Activated CD4-positive, alpha-beta T cell treated with anti-CD3 and anti-CD28 coated beads, Interleukin-2, amount 50 U/mL, for 24 hours (primary cell): ENCODE data around the gene SLC29A3.
"Not testable (repeated sequence)": the region's sequence is repeated elsewhere in the genome, so short reads cannot be mapped to it uniquely, and the experiment has no call there.

Source experiments
- DNase-seq, 2 donors: peaks; one replicate each; pipeline ENCODE4 v3.0.0-alpha.2; 2020; ENCODE audit warnings: low read depth in 1 of 2, low spot score in 1 of 2

Gene SLC29A3

DNA sequence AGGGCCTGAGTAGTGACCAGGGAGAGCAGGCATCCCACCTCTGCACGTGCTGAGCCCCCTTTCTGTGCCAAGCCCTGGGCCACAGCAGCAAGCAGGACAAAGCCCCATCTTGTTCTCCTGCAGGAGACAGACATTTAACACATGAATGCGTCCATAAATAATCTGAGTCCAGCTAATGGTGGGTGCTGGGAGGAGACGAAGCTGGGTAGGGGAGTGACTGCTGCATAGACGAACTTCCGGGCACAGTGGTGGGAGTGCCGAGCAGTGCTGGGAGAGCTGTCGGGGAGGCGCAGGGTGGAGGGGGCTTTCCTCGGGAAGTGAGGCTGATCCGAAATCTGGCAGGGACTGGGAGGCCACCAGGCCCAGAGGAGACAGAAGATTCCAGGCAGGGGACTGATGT is 35.2 kb upstream of the SLC29A3 start:
- DNase-seq = no peak

GRCh38 chr10:71284544-71285179 is 34.4 kb upstream of the SLC29A3 start:
- no peak for DNase-seq

DNA sequence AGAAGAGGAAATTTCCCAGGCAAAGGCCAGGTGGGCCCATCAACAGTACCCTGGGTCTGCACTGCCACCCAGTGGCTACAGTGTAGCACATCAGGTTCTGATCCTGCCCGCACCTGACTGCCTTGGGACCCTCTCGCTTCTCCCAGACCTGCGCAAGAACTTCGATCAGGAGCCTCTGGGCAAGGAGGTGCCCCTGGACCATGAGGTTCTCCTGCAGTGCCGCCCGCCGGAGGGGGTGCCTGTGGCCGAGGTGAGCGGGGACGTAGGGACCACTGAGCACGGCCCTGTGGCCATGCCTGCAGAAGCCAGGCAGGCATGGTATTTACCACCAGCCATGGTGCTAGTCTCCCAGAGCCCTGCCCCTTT is 33.9 kb upstream of the SLC29A3 start:
- peak in 1 of 2 donors; percentile 17 for DNase-seq

DNA sequence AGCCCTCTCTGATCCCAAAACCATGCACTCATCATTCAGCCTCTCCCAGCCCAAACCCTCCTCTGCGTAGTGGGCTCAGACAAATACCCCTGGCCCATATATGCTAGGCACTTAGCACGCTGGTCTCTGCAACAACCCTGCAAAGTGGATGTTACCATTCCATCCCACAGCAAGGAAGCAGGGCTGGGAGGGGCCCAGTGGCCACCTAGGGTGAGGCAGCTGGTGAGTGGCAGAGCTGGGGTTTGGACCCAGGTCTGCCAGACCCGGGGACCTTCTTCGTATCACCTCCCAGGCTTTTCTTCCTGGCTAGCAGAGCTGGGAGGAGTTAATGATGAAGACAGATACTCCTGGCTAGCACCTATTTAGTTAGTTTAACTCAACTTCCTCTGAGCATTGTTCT is 33.1 kb upstream of the SLC29A3 start:
- DNase-seq = no peak

DNA sequence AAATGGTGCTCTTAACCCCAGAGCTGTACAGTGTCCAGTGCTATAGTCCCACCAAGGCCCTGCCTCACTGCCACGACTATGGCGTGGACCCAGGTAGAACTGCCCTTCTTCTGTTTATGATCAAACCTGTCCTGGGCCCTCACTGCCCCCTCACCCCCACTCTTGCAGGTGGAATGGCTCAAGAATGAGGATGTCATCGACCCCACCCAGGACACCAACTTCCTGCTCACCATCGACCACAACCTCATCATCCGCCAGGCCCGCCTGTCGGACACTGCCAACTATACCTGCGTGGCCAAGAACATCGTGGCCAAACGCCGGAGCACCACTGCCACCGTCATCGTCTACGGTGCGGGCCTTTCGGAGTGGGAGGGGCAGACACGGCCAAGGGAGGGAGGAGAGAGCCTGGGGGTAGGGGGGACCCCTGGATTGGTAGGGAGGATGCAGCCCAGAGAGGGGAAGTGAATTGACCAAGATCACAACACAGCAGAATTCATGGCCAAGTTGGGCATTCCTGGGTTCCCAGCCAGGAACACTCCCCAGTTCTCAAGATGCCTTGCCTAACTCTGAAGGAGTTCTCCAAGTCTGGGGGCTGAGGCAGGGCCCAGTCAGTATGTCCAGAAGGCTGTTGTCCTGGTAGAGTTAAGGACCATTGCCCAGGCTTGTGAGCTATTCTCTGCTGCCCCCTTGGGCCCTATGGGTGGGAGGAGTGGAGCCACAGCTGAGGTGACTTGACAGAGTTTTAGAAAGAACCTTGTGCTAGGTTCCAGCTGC is 32.4 kb upstream of the SLC29A3 start:
- DNase-seq = no peak

- no peak for DNase-seq
These were observed 31.6 kb upstream of the SLC29A3 start for GRCh38 chr10:71287456-71287855.

- DNase-seq = no peak
These were observed 30.6 kb upstream of the SLC29A3 start for GRCh38 chr10:71288461-71288860.

GRCh38 chr10:71289421-71290130 is 29.5 kb upstream of the SLC29A3 start:
- no peak for DNase-seq

- DNase-seq = no peak
These were observed 28.7 kb upstream of the SLC29A3 start for GRCh38 chr10:71290331-71290730.

GRCh38 chr10:71290806-71291527 is 28.1 kb upstream of the SLC29A3 start:
- DNase-seq = no peak

DNA sequence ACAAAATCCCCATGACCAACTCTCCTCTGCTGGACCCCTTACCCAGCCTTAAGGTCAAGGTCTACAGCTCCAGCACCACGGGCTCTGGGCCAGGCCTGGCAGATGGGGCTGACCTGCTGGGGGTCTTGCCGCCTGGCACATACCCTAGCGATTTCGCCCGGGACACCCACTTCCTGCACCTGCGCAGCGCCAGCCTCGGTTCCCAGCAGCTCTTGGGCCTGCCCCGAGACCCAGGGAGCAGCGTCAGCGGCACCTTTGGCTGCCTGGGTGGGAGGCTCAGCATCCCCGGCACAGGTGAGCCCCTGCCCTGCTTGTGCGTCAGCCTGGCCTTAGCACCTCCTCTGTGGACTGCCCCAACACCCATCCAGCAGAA is 27.5 kb upstream of the SLC29A3 start:
- DNase-seq = no peak

- no peak for DNase-seq
These were observed 26.2 kb upstream of the SLC29A3 start for GRCh38 chr10:71292624-71293445.

GRCh38 chr10:71293446-71294084 is 25.5 kb upstream of the SLC29A3 start:
- DNase-seq = no peak

DNA sequence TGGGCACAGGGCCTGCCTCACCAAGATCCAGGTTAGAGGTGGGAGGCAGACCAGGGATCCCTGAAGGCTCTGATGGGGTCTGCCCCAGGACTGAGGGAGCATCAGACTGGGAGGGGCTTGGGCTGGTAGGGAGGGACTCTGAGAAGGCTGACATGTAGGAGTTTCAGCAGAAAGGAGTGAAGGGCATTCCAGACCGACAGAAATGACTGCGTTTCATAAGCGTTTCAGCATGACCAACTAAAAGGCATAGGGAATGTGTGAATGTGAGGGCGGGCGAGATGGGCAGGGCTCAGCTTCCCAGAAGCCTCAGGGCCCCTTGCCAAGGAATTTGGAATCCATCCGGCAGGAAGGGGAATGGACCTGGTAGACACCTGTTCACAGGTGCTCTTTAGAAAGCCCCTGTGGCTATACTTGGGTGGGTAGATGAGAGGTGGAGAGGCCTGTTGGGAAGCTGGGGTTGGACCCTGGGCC is 24.9 kb upstream of the SLC29A3 start:
- no peak for DNase-seq

DNA sequence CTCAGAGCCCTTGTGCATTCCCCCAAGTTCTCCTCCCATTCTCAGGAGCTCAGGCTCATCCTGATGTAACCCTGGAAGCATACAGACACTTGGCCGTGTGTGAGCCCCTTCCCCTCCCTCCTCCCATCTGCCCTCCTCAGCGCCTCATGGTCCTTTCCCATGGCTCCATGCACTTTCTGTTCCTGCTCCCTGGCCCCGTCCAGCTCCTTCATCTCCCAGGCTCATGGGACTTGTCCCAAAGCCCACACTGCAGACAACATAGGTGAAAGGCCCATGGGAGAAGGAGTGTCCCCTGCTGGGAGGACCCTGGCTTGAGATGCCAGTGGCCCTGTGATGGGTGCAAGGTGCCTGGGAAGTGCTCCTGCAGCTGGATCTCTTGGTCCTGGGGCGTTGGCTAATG is 24.2 kb upstream of the SLC29A3 start:
- DNase-seq = no peak

GRCh38 chr10:71295641-71296040 is 23.4 kb upstream of the SLC29A3 start:
- DNase-seq = no peak

GRCh38 chr10:71296086-71296485 is 23.0 kb upstream of the SLC29A3 start:
- DNase-seq = no peak

- not testable (repeated sequence) for DNase-seq
These were observed 22.2 kb upstream of the SLC29A3 start for GRCh38 chr10:71296811-71297210.

GRCh38 chr10:71297343-71297742 is 21.7 kb upstream of the SLC29A3 start:
- no peak for DNase-seq

DNA sequence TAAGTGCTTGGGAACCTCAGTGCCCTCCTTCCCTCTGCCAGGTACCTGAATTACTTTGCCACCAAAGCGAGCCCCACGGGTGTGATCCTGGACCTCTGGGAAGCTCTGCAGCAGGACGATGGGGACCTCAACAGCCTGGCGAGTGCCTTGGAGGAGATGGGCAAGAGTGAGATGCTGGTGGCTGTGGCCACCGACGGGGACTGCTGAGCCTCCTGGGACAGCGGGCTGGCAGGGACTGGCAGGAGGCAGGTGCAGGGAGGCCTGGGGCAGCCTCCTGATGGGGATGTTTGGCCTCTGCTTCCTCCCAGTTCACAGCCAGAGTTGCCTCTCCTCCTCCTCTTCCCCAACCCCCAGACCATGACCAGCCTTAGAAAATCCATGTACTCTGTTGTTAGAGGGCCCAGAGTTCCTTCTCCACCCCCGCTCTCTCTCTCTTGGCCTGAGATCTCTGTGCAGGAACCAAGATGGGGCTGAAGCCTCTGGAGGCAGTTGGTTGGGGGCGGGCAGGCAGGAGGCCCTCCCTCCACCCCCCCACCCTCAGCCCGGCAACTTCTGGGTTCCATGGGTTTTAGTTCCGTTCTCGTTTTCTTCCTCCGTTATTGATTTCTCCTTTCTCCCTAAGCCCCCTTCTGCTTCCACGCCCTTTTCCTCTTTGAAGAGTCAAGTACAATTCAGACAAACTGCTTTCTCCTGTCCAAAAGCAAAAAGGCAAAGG is 19.8 kb upstream of the SLC29A3 start:
- no peak for DNase-seq
